HEK293 (cell line): Measurements from ENCODE around the gene GRAP2.

Experiments
- CTCF ChIA-PET: fragments of 350-600 bp; formaldehyde crosslinking; extraction: SDS; loops from one replicate; lab custom pipeline; 2021; ENCODE audit warnings: antibody characterized with exemption; lab: Yijun Ruan, JAX
- POLR2A ChIA-PET: fragments of 300-600 bp; formaldehyde crosslinking; extraction: SDS; loops from one replicate; lab custom pipeline; 2020; ENCODE audit warnings: antibody characterized with exemption, inconsistent platforms; lab: Yijun Ruan, JAX
- H3K27ac ChIP-seq: fragments of 200-500 bp; sonication (Bioruptor generic); 2 replicates; pipeline ENCODE4 v1.5.1; 2014; ENCODE audit warnings: low read depth, low read length, control low read depth, inconsistent platforms; ENCODE audit errors: extremely low read depth
- H3K36me3 ChIP-seq, 2 experiments: fragments of 200-500 bp in 1 of 2; sonication (Bioruptor generic) in 1 of 2; 1 replicate in 1 of 2; 2 replicates in 1 of 2; pipeline ENCODE4 v1.5.1; 2014 to 2017; ENCODE audit warnings: inconsistent platforms in 2 of 2, low read length in 2 of 2; ENCODE audit not compliant: control insufficient read depth in 2 of 2, insufficient read depth in 1 of 2
- H3K4me1 ChIP-seq: fragments of 200-500 bp; sonication (Bioruptor generic); 2 replicates; pipeline ENCODE4 v1.5.1; 2014; ENCODE audit warnings: mild to moderate bottlenecking, low read length, inconsistent platforms; ENCODE audit not compliant: control insufficient read depth, insufficient read depth
- H3K4me3 ChIP-seq: 2 replicates; pipeline ENCODE4 v1.5.1; 2011; ENCODE audit warnings: low read depth, mild to moderate bottlenecking, control low read depth, low read length, moderate library complexity
- H3K9me3 ChIP-seq: fragments of 200-500 bp; sonication (Bioruptor generic); 2 replicates; pipeline ENCODE4 v1.5.1; 2014; ENCODE audit warnings: low read depth, low read length, inconsistent platforms; ENCODE audit not compliant: control insufficient read depth, insufficient read depth
- BCL11A ChIP-seq: fragments of 450-650 bp; formaldehyde crosslinking; IDR thresholded peaks from 2 replicates; pipeline ENCODE4 v1.5.1; 2016; ENCODE audit warnings: low read depth, missing biosample characterization, missing genetic modification characterization
- BCL11B ChIP-seq: fragments of 450-650 bp; formaldehyde crosslinking; IDR thresholded peaks from 2 replicates; pipeline ENCODE4 v1.5.1; 2016; ENCODE audit warnings: low read depth, missing biosample characterization, missing genetic modification characterization
- IKZF3 ChIP-seq: fragments of 450-650 bp; IDR thresholded peaks from 2 replicates; pipeline ENCODE4 v1.5.0; 2018; ENCODE audit warnings: missing biosample characterization, mild to moderate bottlenecking, missing genetic modification characterization, moderate library complexity
- MYNN ChIP-seq: fragments of 450-650 bp; formaldehyde crosslinking; IDR thresholded peaks from 2 replicates; pipeline ENCODE4 v1.5.1; 2016; ENCODE audit warnings: missing biosample characterization, missing genetic modification characterization, borderline replicate concordance
- RBAK ChIP-seq: fragments of 450-650 bp; formaldehyde crosslinking; IDR thresholded peaks from 2 replicates; pipeline ENCODE4 v1.5.1; 2016; ENCODE audit warnings: missing biosample characterization, missing genetic modification characterization
- SETDB1 ChIP-seq: IDR thresholded peaks from one replicate; pipeline ENCODE4 v1.6.1; 2017; ENCODE audit warnings: mild to moderate bottlenecking, low read length, moderate library complexity, mixed read lengths; ENCODE audit not compliant: insufficient read length
- ZBTB17 ChIP-seq: fragments of 450-650 bp; formaldehyde crosslinking; IDR thresholded peaks from 2 replicates; pipeline ENCODE4 v1.5.1; 2016; ENCODE audit warnings: missing biosample characterization, missing genetic modification characterization
- ZNF10 ChIP-seq: fragments of 450-650 bp; formaldehyde crosslinking; IDR thresholded peaks from 2 replicates; pipeline ENCODE4 v1.5.1; 2017; ENCODE audit warnings: missing biosample characterization, missing genetic modification characterization
- ZNF121 ChIP-seq: fragments of 450-650 bp; formaldehyde crosslinking; IDR thresholded peaks from 2 replicates; pipeline ENCODE4 v1.5.1; 2016; ENCODE audit warnings: missing biosample characterization, missing genetic modification characterization
- ZNF132 ChIP-seq: fragments of 450-650 bp; formaldehyde crosslinking; IDR thresholded peaks from 2 replicates; pipeline ENCODE4 v1.5.1; 2017; ENCODE audit warnings: missing biosample characterization, missing genetic modification characterization, borderline replicate concordance
- ZNF146 ChIP-seq: fragments of 450-650 bp; formaldehyde crosslinking; IDR thresholded peaks from 2 replicates; pipeline ENCODE4 v1.5.1; 2016; ENCODE audit warnings: missing biosample characterization, missing genetic modification characterization
- ZNF175 ChIP-seq: fragments of 450-650 bp; formaldehyde crosslinking; IDR thresholded peaks from 2 replicates; pipeline ENCODE4 v1.5.1; 2016; ENCODE audit warnings: missing biosample characterization, missing genetic modification characterization
- ZNF2 ChIP-seq: fragments of 450-650 bp; formaldehyde crosslinking; IDR thresholded peaks from 2 replicates; pipeline ENCODE4 v1.5.1; 2016; ENCODE audit warnings: missing biosample characterization, missing genetic modification characterization
- ZNF211 ChIP-seq: fragments of 450-650 bp; formaldehyde crosslinking; IDR thresholded peaks from 2 replicates; pipeline ENCODE4 v1.5.1; 2016; ENCODE audit warnings: low read depth, missing biosample characterization, missing genetic modification characterization
- ZNF24 ChIP-seq: fragments of 450-650 bp; formaldehyde crosslinking; IDR thresholded peaks from 2 replicates; pipeline ENCODE4 v1.5.1; 2016; ENCODE audit warnings: missing biosample characterization, missing genetic modification characterization
- ZNF350 ChIP-seq: fragments of 450-650 bp; formaldehyde crosslinking; IDR thresholded peaks from 2 replicates; pipeline ENCODE4 v1.5.0; 2017; ENCODE audit warnings: missing biosample characterization, mild to moderate bottlenecking, missing genetic modification characterization
- ZNF555 ChIP-seq: fragments of 450-650 bp; formaldehyde crosslinking; conservative IDR thresholded peaks from 2 replicates; pipeline ENCODE4 v1.5.1; 2017; ENCODE audit warnings: missing biosample characterization, mild to moderate bottlenecking, missing genetic modification characterization, inconsistent platforms
- ZNF664 ChIP-seq: fragments of 450-650 bp; formaldehyde crosslinking; IDR thresholded peaks from 2 replicates; pipeline ENCODE4 v1.5.1; 2016; ENCODE audit warnings: missing biosample characterization, missing genetic modification characterization
- ZNF747 ChIP-seq: fragments of 450-650 bp; formaldehyde crosslinking; IDR thresholded peaks from 2 replicates; pipeline ENCODE4 v1.5.1; 2016; ENCODE audit warnings: missing biosample characterization, missing genetic modification characterization
- ZNF792 ChIP-seq: fragments of 450-650 bp; formaldehyde crosslinking; IDR thresholded peaks from 2 replicates; pipeline ENCODE4 v1.5.1; 2016; ENCODE audit warnings: missing biosample characterization, missing genetic modification characterization
- ZNF830 ChIP-seq: fragments of 450-650 bp; IDR thresholded peaks from 2 replicates; pipeline ENCODE4 v1.5.0; 2018; ENCODE audit warnings: missing biosample characterization, missing genetic modification characterization, low read depth, mild to moderate bottlenecking, moderate library complexity
- TF ChIP-seq, protein P1 (sequence below): fragments of 450-650 bp; formaldehyde crosslinking; IDR thresholded peaks from 2 replicates; pipeline ENCODE4 v1.5.1; 2017; ENCODE audit warnings: missing biosample characterization, mild to moderate bottlenecking, missing genetic modification characterization, moderate library complexity
- TF ChIP-seq, protein P2 (sequence below): fragments of 450-650 bp; formaldehyde crosslinking; IDR thresholded peaks from 2 replicates; pipeline ENCODE4 v1.5.1; 2016; ENCODE audit warnings: missing biosample characterization, missing genetic modification characterization
- TF ChIP-seq, protein P3 (sequence below): fragments of 450-650 bp; formaldehyde crosslinking; conservative IDR thresholded peaks from 2 replicates; pipeline ENCODE4 v1.5.1; 2016; ENCODE audit warnings: low read depth, missing biosample characterization, missing genetic modification characterization

Gene GRAP2

DNA sequence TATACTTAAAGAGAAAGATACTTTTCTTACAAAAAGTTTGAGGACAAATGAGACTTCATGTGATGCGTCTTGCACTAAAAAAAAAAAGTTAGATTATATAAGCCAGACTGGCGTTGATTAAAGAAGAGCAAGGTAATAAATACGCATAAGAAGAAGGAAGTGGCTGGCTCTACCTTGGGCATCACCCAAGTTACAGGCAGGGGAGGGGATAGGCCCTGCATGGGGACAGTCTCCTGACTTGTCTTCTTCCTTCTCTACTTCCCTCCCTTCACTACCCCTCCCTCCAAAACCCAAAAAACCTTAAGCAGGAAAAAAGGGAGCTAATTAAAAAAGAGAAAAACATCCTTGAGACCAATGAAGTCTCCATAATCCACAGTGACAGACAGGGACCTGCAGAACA lies 37.0 kb downstream of the GRAP2 start:
- Histone ChIP-seq H3K4me3 (no peak overlapping the region), H3K9me3 (no peaks in the 10 kb centered on the region), H3K36me3 (no peaks in the 10 kb centered on the region), H3K4me1 (0 out of 2 replicates have a peak, but pooled peaks cover 3% of the 10 kb centered on the region), H3K27ac (no peak overlapping the region)
- POLR2A ChIA-PET, result no interaction called here
- CTCF ChIA-PET, result interaction anchor here (1.0 kb wide), 1 partner anchor 87 kb away, joined by 5 read pairs; no protein-coding TSS in a partner anchor
- TF ChIP-seq ZNF555 (tag by site-specific recombination) (no peak), ZBTB17 (tag by site-specific recombination) (no peak), ZNF211 (tag by site-specific recombination) (no peak), SETDB1 (no peak), ZNF350 (no peak), ZNF10 (tag by site-specific recombination) (no peak), ZNF132 (tag by site-specific recombination) (no peak), ZNF747 (tag by site-specific recombination) (no peak)

DNA sequence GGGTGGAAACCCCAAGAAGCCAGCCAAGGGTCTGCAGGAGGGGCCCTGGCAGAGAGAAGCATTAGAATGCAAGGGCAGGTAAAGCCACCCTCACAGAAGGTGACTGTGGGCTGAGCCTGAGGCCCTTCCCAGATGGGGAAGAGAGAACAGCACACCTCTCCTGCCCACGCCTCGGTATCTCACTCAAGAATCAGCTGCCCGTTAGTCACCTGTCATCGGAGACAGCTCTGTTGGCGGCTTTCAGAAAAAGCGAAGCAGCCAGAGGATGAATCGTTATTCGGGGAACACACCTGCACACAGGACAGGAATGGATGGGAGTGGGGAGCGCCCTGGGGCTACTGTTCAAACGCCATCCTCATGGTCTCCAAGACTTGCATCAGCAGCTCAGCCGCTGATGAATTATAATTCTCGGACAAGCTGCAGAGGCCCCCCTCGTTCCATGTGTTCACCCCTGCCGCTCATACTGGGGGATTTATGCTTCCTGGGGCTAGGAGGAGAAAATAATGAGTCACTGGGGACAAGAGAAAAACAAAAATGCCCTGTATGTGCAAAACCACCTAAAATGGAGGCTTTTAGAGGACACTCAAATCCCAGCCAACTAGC lies 37.7 kb downstream of the GRAP2 start:
- Histone ChIP-seq H3K4me1 (0 out of 2 replicates have a peak, but pooled peaks cover 3% of the 10 kb centered on the region), H3K27ac (no peak overlapping the region), H3K4me3 (no peak overlapping the region)
- TF ChIP-seq RBAK, result no peak
- TF ChIP-seq ZNF830 (tag by site-specific recombination), result no peak
- no peak for TF ChIP-seq MYNN (tag by site-specific recombination)
- TF ChIP-seq, all 188 proteins: peak for 0
- H3K9me3 ChIP-seq, result no peaks in the 10 kb centered on the region
- ChIA-PET POLR2A (no interaction called here), CTCF (interaction anchor here (1.0 kb wide), 1 partner anchor 87 kb away, joined by 5 read pairs; no protein-coding TSS in a partner anchor)
- H3K36me3 ChIP-seq, result no peaks in the 10 kb centered on the region

DNA sequence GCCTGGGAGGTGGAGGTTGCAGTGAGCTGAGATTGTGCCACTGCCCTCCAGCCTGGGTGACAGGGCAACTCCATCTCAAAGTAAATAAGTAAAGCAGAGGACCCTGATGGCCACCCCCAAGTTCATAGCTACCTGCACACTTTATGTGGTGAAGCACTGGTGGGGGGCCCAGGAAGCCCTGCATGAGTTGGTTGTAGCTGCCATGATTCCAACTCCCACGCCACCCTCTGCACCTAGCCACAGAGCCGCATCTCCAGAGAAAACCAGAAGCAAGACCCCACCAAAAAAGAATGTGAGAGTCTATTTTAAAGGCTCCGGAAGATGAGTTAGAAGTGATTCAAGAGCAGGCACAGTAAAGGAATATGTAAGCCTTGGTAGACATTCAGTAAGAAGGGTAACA lies 38.9 kb downstream of the GRAP2 start:
- TF ChIP-seq IKZF3 (tag by site-specific recombination) (no peak), ZNF24 (tag by site-specific recombination) (no peak), ZNF792 (tag by site-specific recombination) (no peak), ZNF747 (tag by site-specific recombination) (no peak), ZNF664 (no peak), ZNF175 (tag by site-specific recombination) (no peak), ZNF2 (tag by site-specific recombination) (no peak), BCL11A (tag by site-specific recombination) (no peak), BCL11B (tag by site-specific recombination) (no peak), ZNF121 (no peak), ZNF146 (tag by site-specific recombination) (no peak)
- TF ChIP-seq, protein P1, sequence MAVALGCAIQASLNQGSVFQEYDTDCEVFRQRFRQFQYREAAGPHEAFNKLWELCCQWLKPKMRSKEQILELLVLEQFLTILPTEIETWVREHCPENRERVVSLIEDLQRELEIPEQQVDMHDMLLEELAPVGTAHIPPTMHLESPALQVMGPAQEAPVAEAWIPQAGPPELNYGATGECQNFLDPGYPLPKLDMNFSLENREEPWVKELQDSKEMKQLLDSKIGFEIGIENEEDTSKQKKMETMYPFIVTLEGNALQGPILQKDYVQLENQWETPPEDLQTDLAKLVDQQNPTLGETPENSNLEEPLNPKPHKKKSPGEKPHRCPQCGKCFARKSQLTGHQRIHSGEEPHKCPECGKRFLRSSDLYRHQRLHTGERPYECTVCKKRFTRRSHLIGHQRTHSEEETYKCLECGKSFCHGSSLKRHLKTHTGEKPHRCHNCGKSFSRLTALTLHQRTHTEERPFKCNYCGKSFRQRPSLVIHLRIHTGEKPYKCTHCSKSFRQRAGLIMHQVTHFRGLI (tag by site-specific recombination), result no peak
- TF ChIP-seq, protein P2, sequence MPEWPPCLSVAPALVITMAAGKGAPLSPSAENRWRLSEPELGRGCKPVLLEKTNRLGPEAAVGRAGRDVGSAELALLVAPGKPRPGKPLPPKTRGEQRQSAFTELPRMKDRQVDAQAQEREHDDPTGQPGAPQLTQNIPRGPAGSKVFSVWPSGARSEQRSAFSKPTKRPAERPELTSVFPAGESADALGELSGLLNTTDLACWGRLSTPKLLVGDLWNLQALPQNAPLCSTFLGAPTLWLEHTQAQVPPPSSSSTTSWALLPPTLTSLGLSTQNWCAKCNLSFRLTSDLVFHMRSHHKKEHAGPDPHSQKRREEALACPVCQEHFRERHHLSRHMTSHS (tag by site-specific recombination), result no peak
- TF ChIP-seq, protein P3, sequence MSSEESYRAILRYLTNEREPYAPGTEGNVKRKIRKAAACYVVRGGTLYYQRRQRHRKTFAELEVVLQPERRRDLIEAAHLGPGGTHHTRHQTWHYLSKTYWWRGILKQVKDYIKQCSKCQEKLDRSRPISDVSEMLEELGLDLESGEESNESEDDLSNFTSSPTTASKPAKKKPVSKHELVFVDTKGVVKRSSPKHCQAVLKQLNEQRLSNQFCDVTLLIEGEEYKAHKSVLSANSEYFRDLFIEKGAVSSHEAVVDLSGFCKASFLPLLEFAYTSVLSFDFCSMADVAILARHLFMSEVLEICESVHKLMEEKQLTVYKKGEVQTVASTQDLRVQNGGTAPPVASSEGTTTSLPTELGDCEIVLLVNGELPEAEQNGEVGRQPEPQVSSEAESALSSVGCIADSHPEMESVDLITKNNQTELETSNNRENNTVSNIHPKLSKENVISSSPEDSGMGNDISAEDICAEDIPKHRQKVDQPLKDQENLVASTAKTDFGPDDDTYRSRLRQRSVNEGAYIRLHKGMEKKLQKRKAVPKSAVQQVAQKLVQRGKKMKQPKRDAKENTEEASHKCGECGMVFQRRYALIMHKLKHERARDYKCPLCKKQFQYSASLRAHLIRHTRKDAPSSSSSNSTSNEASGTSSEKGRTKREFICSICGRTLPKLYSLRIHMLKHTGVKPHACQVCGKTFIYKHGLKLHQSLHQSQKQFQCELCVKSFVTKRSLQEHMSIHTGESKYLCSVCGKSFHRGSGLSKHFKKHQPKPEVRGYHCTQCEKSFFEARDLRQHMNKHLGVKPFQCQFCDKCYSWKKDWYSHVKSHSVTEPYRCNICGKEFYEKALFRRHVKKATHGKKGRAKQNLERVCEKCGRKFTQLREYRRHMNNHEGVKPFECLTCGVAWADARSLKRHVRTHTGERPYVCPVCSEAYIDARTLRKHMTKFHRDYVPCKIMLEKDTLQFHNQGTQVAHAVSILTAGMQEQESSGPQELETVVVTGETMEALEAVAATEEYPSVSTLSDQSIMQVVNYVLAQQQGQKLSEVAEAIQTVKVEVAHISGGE (tag by site-specific recombination), result no peak
- TF ChIP-seq, all 188 proteins: peak for 0
- Histone ChIP-seq H3K9me3 (no peaks in the 10 kb centered on the region), H3K36me3 (no peaks in the 10 kb centered on the region), H3K4me3 (no peak overlapping the region), H3K27ac (no peak overlapping the region), H3K4me1 (0 out of 2 replicates have a peak, but pooled peaks cover 3% of the 10 kb centered on the region)
- CTCF ChIA-PET, result interaction anchor here (0.6 to 0.7 kb wide), 2 partner anchors 67 to 188 kb away, joined by 3 read pairs; no protein-coding TSS in a partner anchor
- POLR2A ChIA-PET, result interaction anchor here (0.6 kb wide), 1 partner anchor 680 kb away, joined by 3 read pairs; no protein-coding TSS in a partner anchor
